ENCODE data around the gene UBAP2L.

GRCh38 chr1:154181944-154182343, 38.8 kb upstream of the UBAP2L start:
- TF ChIP-seq CTCF (IDR thresholded peaks at IDR 0.05) (no peak), POLR2A (IDR thresholded peaks at IDR 0.05) (no peak), EP300 (IDR thresholded peaks at IDR 0.05) (no peak)
